ENCODE data around the gene ACTG1.

Gene ACTG1

DNA sequence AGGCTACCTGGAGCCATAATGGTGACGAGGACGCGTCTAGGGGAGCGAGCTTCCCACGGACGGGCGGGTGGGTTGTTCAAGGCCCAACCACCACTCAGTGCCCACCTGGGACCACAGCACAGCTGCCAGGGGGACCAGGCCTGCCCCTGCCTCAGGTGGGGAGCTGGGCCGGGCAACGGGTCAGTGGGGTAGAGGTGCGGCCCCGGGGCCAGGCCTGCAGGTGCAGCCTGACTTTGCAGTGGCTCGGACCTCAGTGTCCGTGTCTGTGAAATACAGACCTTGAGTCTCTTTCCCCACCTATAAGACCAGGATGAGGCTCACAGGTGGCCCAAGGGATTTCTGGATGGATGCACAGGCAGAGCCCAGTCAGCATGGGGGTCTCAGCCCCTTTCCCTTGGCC, 43.3 kb downstream of the ACTG1 start:
- TF ChIP-seq, protein P1, sequence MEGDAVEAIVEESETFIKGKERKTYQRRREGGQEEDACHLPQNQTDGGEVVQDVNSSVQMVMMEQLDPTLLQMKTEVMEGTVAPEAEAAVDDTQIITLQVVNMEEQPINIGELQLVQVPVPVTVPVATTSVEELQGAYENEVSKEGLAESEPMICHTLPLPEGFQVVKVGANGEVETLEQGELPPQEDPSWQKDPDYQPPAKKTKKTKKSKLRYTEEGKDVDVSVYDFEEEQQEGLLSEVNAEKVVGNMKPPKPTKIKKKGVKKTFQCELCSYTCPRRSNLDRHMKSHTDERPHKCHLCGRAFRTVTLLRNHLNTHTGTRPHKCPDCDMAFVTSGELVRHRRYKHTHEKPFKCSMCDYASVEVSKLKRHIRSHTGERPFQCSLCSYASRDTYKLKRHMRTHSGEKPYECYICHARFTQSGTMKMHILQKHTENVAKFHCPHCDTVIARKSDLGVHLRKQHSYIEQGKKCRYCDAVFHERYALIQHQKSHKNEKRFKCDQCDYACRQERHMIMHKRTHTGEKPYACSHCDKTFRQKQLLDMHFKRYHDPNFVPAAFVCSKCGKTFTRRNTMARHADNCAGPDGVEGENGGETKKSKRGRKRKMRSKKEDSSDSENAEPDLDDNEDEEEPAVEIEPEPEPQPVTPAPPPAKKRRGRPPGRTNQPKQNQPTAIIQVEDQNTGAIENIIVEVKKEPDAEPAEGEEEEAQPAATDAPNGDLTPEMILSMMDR (IDR thresholded peaks at IDR 0.05; ENCODE audit: control insufficient read depth, insufficient read depth, low read depth, low read length, missing control alignments) = no peak
- DNase-seq (ENCODE audit: low read depth) = no peak
- H3K4me3 ChIP-seq (ENCODE audit: control insufficient read depth, low read depth, low read length) = no peak overlapping the region

DNA sequence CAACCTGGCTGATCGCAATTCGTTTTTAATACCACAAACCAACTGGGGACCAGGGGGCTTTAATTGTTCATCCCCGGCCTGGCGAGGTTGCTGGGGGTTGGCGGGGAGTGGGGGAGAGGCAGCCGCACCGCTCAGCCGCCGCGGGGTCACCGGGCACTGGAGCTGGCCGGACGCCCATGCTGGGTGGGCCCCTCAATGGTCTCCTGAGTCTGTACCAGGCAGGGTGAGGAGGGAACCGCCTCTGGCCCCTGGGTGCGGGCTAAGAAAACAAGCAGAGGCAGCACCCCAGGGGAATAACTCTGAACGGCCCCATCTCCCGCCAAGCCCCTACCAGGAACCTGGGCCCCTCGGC, 43.9 kb downstream of the ACTG1 start:
- TF ChIP-seq, protein P1 (IDR thresholded peaks at IDR 0.05; ENCODE audit: control insufficient read depth, insufficient read depth, low read depth, low read length, missing control alignments) = no peak
- no peak overlapping the region for H3K4me3 ChIP-seq (ENCODE audit: control insufficient read depth, low read depth, low read length)
- no peak for DNase-seq (ENCODE audit: low read depth)

DNA sequence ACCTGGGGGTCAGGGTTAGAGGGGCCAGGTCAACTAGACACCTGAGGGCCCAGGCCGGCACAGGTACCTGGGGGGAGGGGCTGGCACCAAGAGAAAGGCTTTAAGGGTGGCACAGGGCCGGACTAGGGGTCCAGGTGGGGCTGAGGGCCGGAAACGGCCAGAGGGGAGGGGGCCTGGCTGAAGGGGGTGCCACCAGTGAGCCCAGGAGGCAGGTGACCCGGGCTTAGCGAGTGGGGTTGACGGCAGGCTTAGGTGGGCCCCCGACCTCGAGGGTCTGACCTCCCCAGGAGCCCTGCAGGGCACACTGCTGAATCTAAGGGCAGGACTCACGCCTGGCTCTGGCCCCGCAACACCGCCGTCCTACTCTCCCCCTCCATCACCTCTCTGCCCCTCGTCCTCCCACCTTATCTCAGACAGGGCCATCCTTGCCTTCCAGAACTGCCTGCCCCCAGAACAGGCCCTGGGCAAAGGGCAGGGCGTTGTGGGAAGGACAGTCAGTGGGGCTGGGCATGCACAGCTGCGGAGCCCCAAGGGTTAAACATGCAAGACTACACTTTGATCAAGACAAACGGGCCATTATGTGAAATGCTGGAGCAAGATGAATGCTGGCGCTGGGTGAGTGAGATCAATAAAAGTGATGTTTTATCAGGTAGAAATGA, 44.4 kb downstream of the ACTG1 start:
- H3K4me3 ChIP-seq (ENCODE audit: control insufficient read depth, low read depth, low read length) = no peak overlapping the region
- no peak for DNase-seq (ENCODE audit: low read depth)
- TF ChIP-seq, protein P1 (IDR thresholded peaks at IDR 0.05; ENCODE audit: control insufficient read depth, insufficient read depth, low read depth, low read length, missing control alignments) = no peak

DNA sequence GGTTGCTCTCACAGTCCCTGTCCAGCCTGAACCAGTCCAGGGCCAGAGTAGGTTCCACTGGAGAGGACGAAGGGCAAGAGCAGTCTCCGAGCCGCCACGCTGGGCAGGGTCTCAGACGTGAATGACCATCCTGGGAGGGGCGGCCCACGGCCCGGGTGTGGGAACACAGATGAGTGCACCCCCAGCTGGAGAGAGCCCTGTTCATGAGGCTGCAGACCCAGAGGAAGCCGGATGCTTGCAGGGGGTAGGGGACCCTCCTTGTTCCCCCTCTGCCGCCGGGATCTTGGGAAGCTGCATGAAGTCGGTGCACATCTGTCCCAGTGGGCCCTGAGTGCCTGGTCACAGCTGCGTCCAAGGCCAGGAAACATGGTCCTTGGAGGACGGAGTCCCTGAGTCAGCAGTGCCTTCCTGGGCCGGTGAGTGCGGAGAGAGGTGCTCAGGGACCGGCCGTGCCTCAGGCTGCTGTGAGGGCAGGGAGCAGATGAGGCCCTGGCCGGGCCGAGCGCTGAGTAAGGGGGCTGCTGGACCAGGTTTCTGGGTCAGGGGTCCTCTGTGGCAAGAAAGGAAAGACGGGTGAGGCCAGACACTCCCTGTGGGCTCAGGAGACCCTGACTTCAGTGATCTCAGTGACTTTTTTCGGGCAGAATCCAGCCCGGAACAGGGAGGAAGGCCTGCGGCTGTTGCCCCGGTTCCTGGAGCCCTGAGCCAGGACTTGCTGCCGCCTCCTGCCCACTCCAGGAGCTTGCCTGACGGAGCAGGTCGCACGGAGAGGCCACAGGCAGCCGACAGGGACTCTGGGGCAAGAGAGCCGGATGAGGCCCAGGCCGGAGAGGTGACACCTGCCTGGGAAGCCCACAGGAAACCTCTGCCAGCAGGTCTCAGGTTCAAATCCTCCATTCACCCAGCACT, 45.8 kb downstream of the ACTG1 start:
- no peak overlapping the region for H3K4me3 ChIP-seq (ENCODE audit: control insufficient read depth, low read depth, low read length)
- TF ChIP-seq, protein P1 (IDR thresholded peaks at IDR 0.05; ENCODE audit: control insufficient read depth, insufficient read depth, low read depth, low read length, missing control alignments) = no peak
- no peak for DNase-seq (ENCODE audit: low read depth)

DNA sequence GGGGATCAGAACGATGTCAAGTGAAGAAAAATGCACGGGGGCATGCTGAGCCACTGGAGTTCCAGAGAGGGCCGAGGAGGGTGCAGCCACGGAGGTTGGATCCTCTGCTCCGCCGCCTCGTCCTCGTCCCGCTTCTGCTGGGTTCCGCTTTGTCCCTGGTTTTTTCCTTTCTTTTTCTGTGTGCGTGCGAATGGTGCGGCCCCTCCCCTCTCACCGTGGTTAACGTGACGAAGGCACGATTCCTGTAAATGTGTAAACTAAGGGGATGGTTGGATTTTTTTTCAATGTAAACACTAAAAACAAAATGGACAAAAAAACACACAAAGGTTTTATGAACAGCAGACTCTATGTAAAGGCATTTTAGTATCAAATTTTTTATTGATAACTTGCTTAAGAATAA, 46.7 kb downstream of the ACTG1 start:
- TF ChIP-seq, protein P1 (IDR thresholded peaks at IDR 0.05; ENCODE audit: control insufficient read depth, insufficient read depth, low read depth, low read length, missing control alignments) = no peak
- no peak for DNase-seq (ENCODE audit: low read depth)
- H3K4me3 ChIP-seq (ENCODE audit: control insufficient read depth, low read depth, low read length) = no peak overlapping the region

DNA sequence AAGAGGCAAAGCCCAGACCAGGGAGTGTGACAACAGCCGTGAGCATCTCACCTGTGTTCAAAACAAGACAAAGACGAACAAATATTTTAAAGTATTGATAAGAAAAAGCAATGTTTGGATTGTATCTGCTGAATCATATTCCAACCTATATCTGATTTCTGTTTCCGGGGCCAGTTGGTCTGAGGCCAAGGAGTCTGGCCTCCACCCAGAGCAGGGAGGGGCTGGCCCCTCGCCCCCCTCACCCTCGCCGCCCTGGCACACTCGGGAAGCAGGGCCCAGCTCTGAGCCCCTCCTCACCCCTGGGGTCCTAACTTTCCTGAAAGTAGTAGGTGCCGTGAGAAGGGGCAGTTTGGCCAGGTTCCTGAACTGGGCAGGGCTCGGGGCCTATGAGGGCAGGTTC, 48.0 kb downstream of the ACTG1 start:
- H3K4me3 ChIP-seq (ENCODE audit: control insufficient read depth, low read depth, low read length) = no peak overlapping the region
- TF ChIP-seq, protein P1 (IDR thresholded peaks at IDR 0.05; ENCODE audit: control insufficient read depth, insufficient read depth, low read depth, low read length, missing control alignments) = no peak
- no peak for DNase-seq (ENCODE audit: low read depth)
